Natural killer cell (primary cell): ENCODE results near the gene LRCH1. TPM values are rescaled to one million over a fixed set of nuclear protein-coding genes. Genes with fewer than 3 reads are reported as not detected.
"Not testable (repeated sequence)": the region's sequence is repeated elsewhere in the genome, so short reads cannot be mapped to it uniquely, and the experiment has no call there.

Experiments used
- ATAC-seq, 3 donors: fragments of 150-1000 bp in 2 of 3; fragments of 200-7000 bp in 1 of 3; cut with Tn5 transposase; 1 replicate in 1 of 3; 2 replicates in 2 of 3; pipeline ENCODE4 v1.10.0; 2021; ENCODE audit warnings: mild to moderate bottlenecking in 2 of 3, moderate library complexity in 2 of 3
- DNase-seq, 2 donors: peaks; one replicate each; pipeline versions ENCODE4 v3.0.0 to v3.0.0-alpha.2; 2013 to 2021; ENCODE audit warnings: mixed read lengths in 1 of 2
- H3K27ac ChIP-seq: one replicate; pipeline ENCODE4 v1.5.1; 2013; ENCODE audit warnings: mild to moderate bottlenecking, low read length
- H3K27me3 ChIP-seq: one replicate; pipeline ENCODE4 v1.6.1; 2013; ENCODE audit warnings: low read length; ENCODE audit not compliant: control insufficient read depth, insufficient read depth
- H3K36me3 ChIP-seq: one replicate; pipeline ENCODE4 v1.6.1; 2013; ENCODE audit warnings: low read length; ENCODE audit not compliant: control insufficient read depth, insufficient read depth
- H3K4me1 ChIP-seq: one replicate; pipeline ENCODE4 v1.6.1; 2013; ENCODE audit warnings: low read length; ENCODE audit not compliant: control insufficient read depth, insufficient read depth
- H3K4me3 ChIP-seq: one replicate; pipeline ENCODE4 v1.5.1; 2013; ENCODE audit warnings: low read length
- H3K9me3 ChIP-seq: one replicate; pipeline ENCODE4 v1.6.1; 2013; ENCODE audit warnings: low read length; ENCODE audit not compliant: control insufficient read depth, insufficient read depth
- H3K27ac Mint-ChIP-seq, 2 donors: one replicate each; pipeline ENCODE4 v1.8.0; 2022; ENCODE audit warnings: mild to moderate bottlenecking in 2 of 2, mixed read lengths in 2 of 2, moderate library complexity in 1 of 2
- H3K27me3 Mint-ChIP-seq, 2 donors: one replicate each; pipeline ENCODE4 v1.8.0; 2022; ENCODE audit warnings: low read depth in 2 of 2, mixed read lengths in 2 of 2
- H3K36me3 Mint-ChIP-seq: one replicate; pipeline ENCODE4 v1.8.0; 2022; ENCODE audit warnings: mixed read lengths
- H3K4me1 Mint-ChIP-seq, 2 donors: one replicate each; pipeline ENCODE4 v1.8.0; 2022; ENCODE audit warnings: mixed read lengths in 2 of 2
- H3K4me3 Mint-ChIP-seq: one replicate; pipeline ENCODE4 v1.8.0; 2022; ENCODE audit warnings: mild to moderate bottlenecking, moderate library complexity, mixed read lengths
- H3K9me3 Mint-ChIP-seq, 2 donors: one replicate each; pipeline ENCODE4 v1.8.0; 2022; ENCODE audit warnings: mixed read lengths in 2 of 2
- CTCF ChIP-seq: fragments of 200-600 bp; IDR thresholded peaks from one replicate; pipeline ENCODE4 v1.8.0; 2022; ENCODE audit warnings: antibody characterized with exemption
- WGBS: methylation state at CpG from one replicate; pipeline ENCODE4 v1.1.7; 2013; ENCODE audit warnings: missing lambda C conversion rate; ENCODE audit not compliant: insufficient coverage; 5-methylcytosine and 5-hydroxymethylcytosine counted together
- intact Hi-C: fragments of 100-400 bp; cut with micrococcal nuclease; formaldehyde crosslinking; loops from one replicate; pipeline ENCODE4 v1.14.2; 2022
- total RNA-seq, 4 donors: library from RNA; stranded (reverse); fragments of 120-200 nt in 1 of 4; gene quantifications; one replicate each; pipeline versions ENCODE4 v1.2.3 to v1.2.4, GENCODE V29; 2013 to 2022

The LRCH1 gene
- total RNA-seq, 3 donors from 2014 or later (not counting 1 experiment from before 2014, with no cell fraction given): 23.7 to 32.2 (median 29.6) TPM

GRCh38 chr13:46759846-46760245 lies 206.9 kb downstream of the LRCH1 start:
- Histone ChIP-seq H3K4me3 (no peak overlapping the region), H3K27ac (no peak overlapping the region), H3K9me3 (no peaks in the 10 kb centered on the region), H3K27me3 (peaks cover 6% of the 10 kb centered on the region), H3K36me3 (no peaks in the 10 kb centered on the region), H3K4me1 (peaks cover 4% of the 10 kb centered on the region)
- no peak for DNase-seq
- 40% methylated on average over 2 of the region's 2 CpGs for WGBS
- intact Hi-C loops: loop anchor here (10.0 kb wide), 1 partner anchor 1015 kb away; no protein-coding TSS in a partner anchor
- H3K4me3 Mint-ChIP-seq: no peak overlapping the region
- H3K9me3 Mint-ChIP-seq: no peaks in the 10 kb centered on the region
- no peak for TF ChIP-seq CTCF
- H3K4me1 Mint-ChIP-seq: peaks cover 10 to 11% of the 10 kb centered on the region in 2 donors
- no peak for ATAC-seq
- no peak overlapping the region for H3K27ac Mint-ChIP-seq
- H3K36me3 Mint-ChIP-seq: peaks cover 5% of the 10 kb centered on the region
- H3K27me3 Mint-ChIP-seq: peaks cover 51 to 65% of the 10 kb centered on the region in 2 donors

GRCh38 chr13:46761174-46761573 lies 208.2 kb downstream of the LRCH1 start:
- DNase-seq (no peak), ATAC-seq (no peak)
- WGBS: 93% methylated on average over 4 of the region's 4 CpGs
- Mint-ChIP-seq H3K9me3 (no peaks in the 10 kb centered on the region), H3K4me3 (no peak overlapping the region), H3K27me3 (peaks cover 51 to 65% of the 10 kb centered on the region in 2 donors), H3K36me3 (peaks cover 5% of the 10 kb centered on the region), H3K27ac (no peak overlapping the region), H3K4me1 (peaks cover 10% of the 10 kb centered on the region in 2 donors)
- Histone ChIP-seq H3K36me3 (no peaks in the 10 kb centered on the region), H3K4me3 (no peak overlapping the region), H3K9me3 (no peaks in the 10 kb centered on the region), H3K27ac (no peak overlapping the region), H3K4me1 (peaks cover 4% of the 10 kb centered on the region), H3K27me3 (peaks cover 6% of the 10 kb centered on the region)
- TF ChIP-seq CTCF: no peak
- intact Hi-C loops: loop anchor here (10.0 kb wide), 1 partner anchor 1014 kb away; no protein-coding TSS in a partner anchor

- Histone ChIP-seq H3K4me1 (peaks cover 4% of the 10 kb centered on the region), H3K27me3 (peaks cover 3% of the 10 kb centered on the region), H3K4me3 (no peak overlapping the region), H3K27ac (no peak overlapping the region), H3K36me3 (no peaks in the 10 kb centered on the region), H3K9me3 (no peaks in the 10 kb centered on the region)
- no peak for TF ChIP-seq CTCF
- intact Hi-C loops: loop anchor here (10.0 kb wide), 1 partner anchor 1013 kb away; no protein-coding TSS in a partner anchor
- H3K9me3 Mint-ChIP-seq: no peaks in the 10 kb centered on the region
- peaks cover 5% of the 10 kb centered on the region for H3K36me3 Mint-ChIP-seq
- peaks cover 49 to 60% of the 10 kb centered on the region in 2 donors for H3K27me3 Mint-ChIP-seq
- ATAC-seq (no peak), DNase-seq (no peak)
- peaks cover 10% of the 10 kb centered on the region in 2 donors for H3K4me1 Mint-ChIP-seq
- 94% methylated on average over 5 of the region's 5 CpGs for WGBS
- H3K4me3 Mint-ChIP-seq: no peak overlapping the region
- no peak overlapping the region for H3K27ac Mint-ChIP-seq
Observed at GRCh38 chr13:46761866-46762265, 208.9 kb downstream of the LRCH1 start.

GRCh38 chr13:46769925-46770324 lies 217.0 kb downstream of the LRCH1 start:
- H3K4me1 ChIP-seq, H3K27me3 Mint-ChIP-seq, H3K36me3 Mint-ChIP-seq, H3K9me3 ChIP-seq, ATAC-seq, H3K4me3 Mint-ChIP-seq, H3K27ac Mint-ChIP-seq, H3K27ac ChIP-seq, H3K9me3 Mint-ChIP-seq, H3K27me3 ChIP-seq, DNase-seq, H3K4me3 ChIP-seq, H3K4me1 Mint-ChIP-seq: not testable (repeated sequence)
- H3K36me3 ChIP-seq: peaks cover 33% of the 10 kb centered on the region
- 100% methylated on average over 3 of the region's 4 CpGs for WGBS
- intact Hi-C loops: loop anchor here (10.0 kb wide), 1 partner anchor 1005 kb away; no protein-coding TSS in a partner anchor
